IPS-15b (cell line): ENCODE data around the gene CGNL1.

ENCODE experiments used
- H3K27me3 ChIP-seq: one replicate; pipeline ENCODE4 v1.6.1; 2013; ENCODE audit warnings: low read length; ENCODE audit not compliant: control insufficient read depth, insufficient read depth
- H3K36me3 ChIP-seq: one replicate; pipeline ENCODE4 v1.6.1; 2013; ENCODE audit warnings: low read length; ENCODE audit not compliant: control insufficient read depth, insufficient read depth
- H3K4me1 ChIP-seq: one replicate; pipeline ENCODE4 v1.6.1; 2013; ENCODE audit warnings: mild to moderate bottlenecking, low read length; ENCODE audit not compliant: control insufficient read depth, insufficient read depth
- H3K4me3 ChIP-seq: one replicate; pipeline ENCODE4 v1.5.1; 2013; ENCODE audit warnings: low read depth, low read length
- H3K9ac ChIP-seq: one replicate; pipeline ENCODE4 v1.6.1; 2013; ENCODE audit warnings: low read depth, mild to moderate bottlenecking, low read length
- H3K9me3 ChIP-seq: one replicate; pipeline ENCODE4 v1.6.1; 2013; ENCODE audit warnings: mild to moderate bottlenecking, low read length; ENCODE audit not compliant: control insufficient read depth, insufficient read depth

Gene CGNL1, protein sequence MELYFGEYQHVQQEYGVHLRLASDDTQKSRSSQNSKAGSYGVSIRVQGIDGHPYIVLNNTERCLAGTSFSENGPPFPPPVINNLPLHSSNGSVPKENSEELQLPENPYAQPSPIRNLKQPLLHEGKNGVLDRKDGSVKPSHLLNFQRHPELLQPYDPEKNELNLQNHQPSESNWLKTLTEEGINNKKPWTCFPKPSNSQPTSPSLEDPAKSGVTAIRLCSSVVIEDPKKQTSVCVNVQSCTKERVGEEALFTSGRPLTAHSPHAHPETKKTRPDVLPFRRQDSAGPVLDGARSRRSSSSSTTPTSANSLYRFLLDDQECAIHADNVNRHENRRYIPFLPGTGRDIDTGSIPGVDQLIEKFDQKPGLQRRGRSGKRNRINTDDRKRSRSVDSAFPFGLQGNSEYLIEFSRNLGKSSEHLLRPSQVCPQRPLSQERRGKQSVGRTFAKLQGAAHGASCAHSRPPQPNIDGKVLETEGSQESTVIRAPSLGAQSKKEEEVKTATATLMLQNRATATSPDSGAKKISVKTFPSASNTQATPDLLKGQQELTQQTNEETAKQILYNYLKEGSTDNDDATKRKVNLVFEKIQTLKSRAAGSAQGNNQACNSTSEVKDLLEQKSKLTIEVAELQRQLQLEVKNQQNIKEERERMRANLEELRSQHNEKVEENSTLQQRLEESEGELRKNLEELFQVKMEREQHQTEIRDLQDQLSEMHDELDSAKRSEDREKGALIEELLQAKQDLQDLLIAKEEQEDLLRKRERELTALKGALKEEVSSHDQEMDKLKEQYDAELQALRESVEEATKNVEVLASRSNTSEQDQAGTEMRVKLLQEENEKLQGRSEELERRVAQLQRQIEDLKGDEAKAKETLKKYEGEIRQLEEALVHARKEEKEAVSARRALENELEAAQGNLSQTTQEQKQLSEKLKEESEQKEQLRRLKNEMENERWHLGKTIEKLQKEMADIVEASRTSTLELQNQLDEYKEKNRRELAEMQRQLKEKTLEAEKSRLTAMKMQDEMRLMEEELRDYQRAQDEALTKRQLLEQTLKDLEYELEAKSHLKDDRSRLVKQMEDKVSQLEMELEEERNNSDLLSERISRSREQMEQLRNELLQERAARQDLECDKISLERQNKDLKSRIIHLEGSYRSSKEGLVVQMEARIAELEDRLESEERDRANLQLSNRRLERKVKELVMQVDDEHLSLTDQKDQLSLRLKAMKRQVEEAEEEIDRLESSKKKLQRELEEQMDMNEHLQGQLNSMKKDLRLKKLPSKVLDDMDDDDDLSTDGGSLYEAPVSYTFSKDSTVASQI

GRCh38 chr15:57375827-57376695 is at the start of gene CGNL1:
Gene CGNL1, plus strand, starts transcription at chr15:57376505. Its CDS starts 61,495 bp downstream, at chr15:57438000.
- Histone ChIP-seq H3K36me3 (no peaks in the 10 kb centered on the region), H3K4me1 (peaks cover 20% of the 10 kb centered on the region), H3K4me3 (peak within 1 kb of the TSS; percentile 73), H3K9me3 (no peaks in the 10 kb centered on the region), H3K9ac (peak within 1 kb of the TSS; percentile 41), H3K27me3 (peaks cover 10% of the 10 kb centered on the region)

GRCh38 chr15:57327985-57328471 is 48.3 kb upstream of the CGNL1 start:
- Histone ChIP-seq H3K4me3 (no peak overlapping the region), H3K9ac (no peak overlapping the region), H3K9me3 (no peaks in the 10 kb centered on the region), H3K27me3 (no peaks in the 10 kb centered on the region), H3K4me1 (no peaks in the 10 kb centered on the region), H3K36me3 (no peaks in the 10 kb centered on the region)

DNA sequence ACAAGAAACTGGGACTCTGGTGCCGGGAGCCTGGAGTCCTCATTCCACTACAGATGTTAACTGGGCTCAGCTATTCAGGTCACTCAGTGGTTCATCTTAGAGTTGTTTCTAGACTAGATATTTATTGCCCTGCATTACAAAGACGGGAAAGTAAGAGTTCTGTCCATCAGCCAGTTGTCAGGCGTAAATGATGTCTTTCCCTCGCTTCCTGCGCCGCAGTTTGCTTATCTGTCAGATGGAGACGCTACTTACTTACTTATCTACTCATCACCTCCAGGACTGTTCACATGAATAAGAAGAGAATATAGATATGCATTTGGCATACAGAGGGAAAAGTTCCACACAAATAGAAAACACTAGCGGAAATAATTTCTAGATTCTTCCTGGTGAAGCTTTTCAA is 47.8 kb upstream of the CGNL1 start:
- Histone ChIP-seq H3K9me3 (no peaks in the 10 kb centered on the region), H3K36me3 (no peaks in the 10 kb centered on the region), H3K4me1 (no peaks in the 10 kb centered on the region), H3K4me3 (no peak overlapping the region), H3K9ac (no peak overlapping the region), H3K27me3 (no peaks in the 10 kb centered on the region)

DNA sequence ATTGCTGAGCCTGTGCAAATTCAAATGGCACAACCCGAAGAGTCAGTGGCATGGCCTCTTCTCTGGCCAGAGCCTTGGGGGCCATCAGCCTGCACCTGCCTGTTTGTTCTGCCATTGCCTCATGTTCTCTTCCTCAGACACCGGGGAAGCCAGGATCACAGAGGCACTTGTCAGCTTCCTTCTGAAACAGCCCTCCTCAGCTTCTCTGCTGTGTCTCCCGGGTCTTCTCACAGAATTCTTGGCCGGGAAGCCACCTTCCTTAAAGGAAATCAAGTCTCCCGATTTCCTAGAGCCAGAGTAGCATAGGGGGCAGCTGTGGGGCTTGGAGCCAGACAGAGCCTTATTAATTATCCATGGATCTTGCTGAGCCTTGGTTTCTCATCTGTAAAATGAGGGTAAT is 47.4 kb upstream of the CGNL1 start:
- Histone ChIP-seq H3K9me3 (no peaks in the 10 kb centered on the region), H3K4me1 (no peaks in the 10 kb centered on the region), H3K27me3 (no peaks in the 10 kb centered on the region), H3K4me3 (no peak overlapping the region), H3K9ac (no peak overlapping the region), H3K36me3 (no peaks in the 10 kb centered on the region)

- peaks cover under 1% of the 10 kb centered on the region for H3K4me1 ChIP-seq
- no peaks in the 10 kb centered on the region for H3K36me3 ChIP-seq
- H3K9ac ChIP-seq = no peak overlapping the region
- H3K27me3 ChIP-seq = no peaks in the 10 kb centered on the region
- no peaks in the 10 kb centered on the region for H3K9me3 ChIP-seq
- no peak overlapping the region for H3K4me3 ChIP-seq
Measured at GRCh38 chr15:57329582-57330367, 46.5 kb upstream of the CGNL1 start.

DNA sequence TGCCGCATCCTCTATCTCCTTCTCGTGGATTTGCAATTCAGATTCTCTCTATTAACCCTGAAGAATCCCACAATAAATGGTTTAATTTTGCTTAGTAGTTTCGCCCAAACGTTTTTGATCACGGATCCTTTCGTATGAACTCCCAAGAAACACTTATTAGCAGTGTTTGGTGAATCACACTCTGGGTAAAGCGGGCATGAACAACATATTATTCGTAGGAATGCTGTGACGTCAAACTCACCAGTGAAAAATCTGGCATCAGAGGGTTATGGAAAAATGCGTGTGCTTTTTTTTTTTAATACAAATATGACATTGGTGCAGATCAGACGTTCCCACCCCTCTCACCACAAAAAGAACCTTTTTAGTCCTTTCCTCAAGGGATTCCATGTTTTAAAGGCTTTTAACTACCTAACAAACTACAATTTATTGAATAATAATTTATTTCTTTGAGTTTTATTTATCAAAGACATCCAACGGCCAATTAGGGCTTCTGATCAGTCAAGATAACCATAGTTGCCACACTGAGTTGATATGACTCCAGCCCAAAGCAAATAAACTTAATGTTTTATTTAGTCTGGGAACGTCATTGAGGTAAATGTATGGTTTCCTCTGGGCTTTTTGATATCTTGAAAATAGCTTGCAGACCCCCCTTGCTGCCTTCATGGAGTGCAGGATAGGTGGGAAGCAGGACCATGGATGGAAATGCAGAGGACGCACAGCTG is 45.5 kb upstream of the CGNL1 start:
- H3K9ac ChIP-seq = no peak overlapping the region

GRCh38 chr15:57332326-57332725 is 44.0 kb upstream of the CGNL1 start:
- Histone ChIP-seq H3K4me3 (no peak overlapping the region), H3K4me1 (peaks cover 2% of the 10 kb centered on the region), H3K36me3 (no peaks in the 10 kb centered on the region), H3K9me3 (no peaks in the 10 kb centered on the region), H3K9ac (no peak overlapping the region), H3K27me3 (no peaks in the 10 kb centered on the region)

More for the DNA sequence above, 45.5 kb upstream of the CGNL1 start:
- Histone ChIP-seq H3K4me3 (no peak overlapping the region), H3K4me1 (peaks cover 2% of the 10 kb centered on the region), H3K9me3 (no peaks in the 10 kb centered on the region), H3K36me3 (no peaks in the 10 kb centered on the region), H3K27me3 (no peaks in the 10 kb centered on the region)

GRCh38 chr15:57333487-57333886 is 42.8 kb upstream of the CGNL1 start:
- no peaks in the 10 kb centered on the region for H3K36me3 ChIP-seq
- H3K9ac ChIP-seq = no peak overlapping the region
- no peak overlapping the region for H3K4me3 ChIP-seq
- no peaks in the 10 kb centered on the region for H3K9me3 ChIP-seq
- no peaks in the 10 kb centered on the region for H3K27me3 ChIP-seq
- peaks cover 2% of the 10 kb centered on the region for H3K4me1 ChIP-seq

GRCh38 chr15:57334257-57334656 is 42.0 kb upstream of the CGNL1 start:
- H3K36me3 ChIP-seq = no peaks in the 10 kb centered on the region
- no peak overlapping the region for H3K4me3 ChIP-seq
- no peaks in the 10 kb centered on the region for H3K27me3 ChIP-seq
- no peaks in the 10 kb centered on the region for H3K9me3 ChIP-seq
- peaks cover 2% of the 10 kb centered on the region for H3K4me1 ChIP-seq
- no peak overlapping the region for H3K9ac ChIP-seq

DNA sequence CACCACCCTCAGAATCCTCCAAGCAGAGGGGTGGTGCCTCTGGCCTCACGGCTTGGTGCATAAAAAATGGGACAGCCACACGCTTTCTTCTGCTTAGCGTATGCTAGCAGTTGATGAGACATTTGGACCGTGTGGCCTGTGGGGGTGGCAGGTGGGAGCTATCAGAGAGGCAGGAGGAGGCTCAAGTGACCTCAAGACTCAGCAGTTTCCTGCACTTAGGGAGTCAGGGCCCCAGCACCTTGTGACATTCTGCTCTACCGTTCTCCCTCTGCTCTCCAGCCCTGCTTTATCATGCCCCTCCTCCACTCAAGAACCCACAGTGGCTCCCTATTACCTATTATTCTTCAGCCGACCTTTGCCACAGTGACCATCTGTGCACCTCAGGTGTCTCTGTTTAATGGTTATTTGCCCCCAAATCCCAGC is 41.0 kb upstream of the CGNL1 start:
- no peak overlapping the region for H3K9ac ChIP-seq
- peaks cover 2% of the 10 kb centered on the region for H3K4me1 ChIP-seq
- H3K27me3 ChIP-seq = no peaks in the 10 kb centered on the region
- no peak overlapping the region for H3K4me3 ChIP-seq
- H3K9me3 ChIP-seq = no peaks in the 10 kb centered on the region
- no peaks in the 10 kb centered on the region for H3K36me3 ChIP-seq
